HCT116 (cell line): ENCODE data around the gene NDUFA11. TPM values are rescaled to one million over a fixed set of nuclear protein-coding genes. Genes with fewer than 3 reads are reported as not detected.

ENCODE experiments used
- ATAC-seq: fragments of 200-7000 bp; cut with Tn5 transposase; 2 replicates; pipeline ENCODE4 v1.9.1; 2020; ENCODE audit warnings: mild to moderate bottlenecking, moderate library complexity
- BruUV-seq: library from RNA; stranded (reverse); fragments of 400-500 nt; replicated peaks from 2 replicates; lab custom pipeline; 2021; lab: Mats Ljungman, UMichigan
- CTCF ChIA-PET: fragments of 300-600 bp; sonication (Branson Sonifier 250); formaldehyde crosslinking; loops from one replicate; lab custom pipeline; 2021; ENCODE audit warnings: antibody characterized with exemption; lab: Charles Lee
- POLR2A ChIA-PET: fragments of 300-600, 350-600 bp; sonication (Branson Sonifier 250); formaldehyde crosslinking; loops from one replicate; lab custom pipeline; 2021; ENCODE audit warnings: antibody characterized with exemption; lab: Charles Lee
- RAD21 ChIA-PET, 2 experiments: fragments of 300-600 bp; sonication (Branson Sonifier 250); formaldehyde crosslinking; loops; one replicate each; lab custom pipeline; 2023; ENCODE audit warnings: low total read pairs in 2 of 2; ENCODE audit not compliant: uncharacterized antibody in 2 of 2, unreplicated experiment in 2 of 2, low non-redundant PET in 1 of 2; lab: Charles Lee
- DNase-seq: peaks from one replicate; pipeline ENCODE4 v3.0.0-alpha.2; 2010; ENCODE audit warnings: low read depth, low spot score
- H2AFZ ChIP-seq: fragments of 200-600 bp; shearing (Covaris generic), sonication (generic); 2 replicates; pipeline ENCODE4 v1.6.1; 2017; ENCODE audit warnings: low read depth, mixed run types, mixed read lengths, antibody characterized with exemption, low read length; ENCODE audit not compliant: poor library complexity, severe bottlenecking
- H3K27ac ChIP-seq: 2 replicates; pipeline ENCODE4 v1.5.1; 2012; ENCODE audit warnings: low read depth, low read length
- H3K27me3 ChIP-seq: fragments of 200-600 bp; sonication (generic); 2 replicates; pipeline ENCODE4 v1.6.1; 2016; ENCODE audit warnings: mixed run types, low read length, mixed read lengths; ENCODE audit not compliant: insufficient read depth
- H3K36me3 ChIP-seq, 2 experiments: fragments of 200-500 bp in 1 of 2; fragments of 200-600 bp in 1 of 2; sonication (Bioruptor generic) in 1 of 2; sonication (generic) in 1 of 2; 2 replicates each; pipeline versions ENCODE4 v1.5.1 to v1.6.1; 2014 to 2016; ENCODE audit warnings: low read length in 2 of 2, inconsistent platforms in 1 of 2, mixed read lengths in 1 of 2, mixed run types in 1 of 2; ENCODE audit not compliant: insufficient read depth in 2 of 2, control insufficient read depth in 1 of 2
- H3K4me1 ChIP-seq, 2 experiments: fragments of 200-600 bp in 1 of 2; sonication (generic) in 1 of 2; 2 replicates each; pipeline versions ENCODE4 v1.5.1 to v1.6.1; 2012 to 2017; ENCODE audit warnings: low read length in 2 of 2, inconsistent platforms in 1 of 2, mild to moderate bottlenecking in 1 of 2, mixed read lengths in 1 of 2, mixed run types in 1 of 2, moderate library complexity in 1 of 2; ENCODE audit not compliant: insufficient read depth in 2 of 2, control insufficient read depth in 1 of 2
- H3K4me2 ChIP-seq: fragments of 200-600 bp; sonication (generic); 2 replicates; pipeline ENCODE4 v1.6.1; 2017; ENCODE audit warnings: mixed run types, low read length, mixed read lengths
- H3K4me3 ChIP-seq, 2 experiments: fragments of 200-600 bp in 1 of 2; sonication (generic) in 1 of 2; replicated peaks in 1 of 2; 2 replicates each; pipeline ENCODE4 v1.5.1; 2011 to 2016; ENCODE audit warnings: low read length in 2 of 2, control low read depth in 1 of 2, low read depth in 1 of 2, mild to moderate bottlenecking in 1 of 2, mixed read lengths in 1 of 2, mixed run types in 1 of 2
- H3K79me2 ChIP-seq: fragments of 200-600 bp; sonication (generic); 2 replicates; pipeline ENCODE4 v1.6.1; 2017; ENCODE audit warnings: mild to moderate bottlenecking, mixed run types, low read length, moderate library complexity, mixed read lengths; ENCODE audit not compliant: insufficient read depth
- H3K9ac ChIP-seq: fragments of 200-600 bp; sonication (generic); 2 replicates; pipeline ENCODE4 v1.6.1; 2016; ENCODE audit warnings: low read length, mixed read lengths
- H3K9me2 ChIP-seq: fragments of 200-600 bp; sonication (generic), shearing (Covaris generic); 2 replicates; pipeline ENCODE4 v1.6.1; 2017; ENCODE audit warnings: mixed run types, mild to moderate bottlenecking, moderate library complexity; ENCODE audit not compliant: insufficient read depth
- H3K9me3 ChIP-seq, 2 experiments: fragments of 200-500 bp in 1 of 2; fragments of 200-600 bp in 1 of 2; sonication (Bioruptor generic) in 1 of 2; sonication (generic) in 1 of 2; 2 replicates each; pipeline ENCODE4 v1.6.1; 2014 to 2017; ENCODE audit warnings: low read length in 2 of 2, mixed read lengths in 2 of 2, inconsistent platforms in 1 of 2, low read depth in 1 of 2, mild to moderate bottlenecking in 1 of 2, mixed run types in 1 of 2, moderate library complexity in 1 of 2; ENCODE audit not compliant: control insufficient read depth in 1 of 2, insufficient read depth in 1 of 2
- H4K20me1 ChIP-seq: fragments of 200-600 bp; sonication (generic), shearing (Covaris generic); 2 replicates; pipeline ENCODE4 v1.6.1; 2017; ENCODE audit warnings: mixed run types, mild to moderate bottlenecking, moderate library complexity; ENCODE audit not compliant: insufficient read depth
- POLR2AphosphoS5 ChIP-seq: IDR thresholded peaks from 2 replicates; pipeline ENCODE4 v1.6.1; 2011; ENCODE audit warnings: mild to moderate bottlenecking, low read depth, low read length, moderate library complexity
- YY1 ChIP-seq: IDR thresholded peaks from 2 replicates; pipeline ENCODE4 v1.6.1; 2011; ENCODE audit warnings: low read length, low read depth, moderate library complexity, mild to moderate bottlenecking; ENCODE audit not compliant: insufficient replicate concordance; ENCODE audit errors: extremely low read depth
- ZNF274 ChIP-seq: fragments of 200-500 bp; sonication (Bioruptor generic); IDR thresholded peaks from 2 replicates; pipeline ENCODE4 v1.6.1; 2014; ENCODE audit warnings: mild to moderate bottlenecking, low read depth, low read length, inconsistent platforms
- intact Hi-C: fragments of 100-400 bp; cut with micrococcal nuclease; formaldehyde crosslinking; loops from 2 replicates; pipeline ENCODE4 v1.10.0; 2022
- total RNA-seq: library from RNA; stranded (reverse); gene quantifications from one replicate; pipeline ENCODE4 v1.2.1, GENCODE V29; 2021; ENCODE audit not compliant: unreplicated experiment
- TF ChIP-seq, protein P1 (sequence below), 3 experiments: fragments of 200-600 bp in 1 of 3; sonication (generic) in 1 of 3; IDR thresholded peaks in 2 of 3; conservative IDR thresholded peaks in 1 of 3; 2 replicates each; pipeline ENCODE4 v1.5.1; 2012 to 2017; ENCODE audit warnings: low read depth in 2 of 3, low read length in 2 of 3, antibody characterized with exemption in 1 of 3, borderline replicate concordance in 1 of 3, control low read depth in 1 of 3, mild to moderate bottlenecking in 1 of 3, mixed read lengths in 1 of 3, mixed run types in 1 of 3, moderate library complexity in 1 of 3; ENCODE audit not compliant: insufficient read depth in 1 of 3

The NDUFA11 gene
- total RNA-seq, 1 experiment from 2014 or later: 311 TPM

GRCh38 chr19:5897189-5897969, 6.2 kb downstream of the NDUFA11 start:
- Histone ChIP-seq H3K9me3 (no peaks in the 10 kb centered on the region), H3K4me3 (no peak overlapping the region), H3K4me2 (no peak overlapping the region), H4K20me1 (no peaks in the 10 kb centered on the region), H3K27ac (no peak overlapping the region), H3K27me3 (no peaks in the 10 kb centered on the region), H3K79me2 (peaks cover 49% of the 10 kb centered on the region), H3K4me1 (peaks cover 2 to 5% of the 10 kb centered on the region in 2 experiments; a peak in 2 of 4 replicates), H3K9ac (no peak overlapping the region), H3K9me2 (no peaks in the 10 kb centered on the region), H2AFZ (no peak overlapping the region), H3K36me3 (peaks cover 5 to 7% of the 10 kb centered on the region in 2 experiments; a peak in 3 of 4 replicates)
- no peak for TF ChIP-seq POLR2AphosphoS5
- TF ChIP-seq, protein P1, sequence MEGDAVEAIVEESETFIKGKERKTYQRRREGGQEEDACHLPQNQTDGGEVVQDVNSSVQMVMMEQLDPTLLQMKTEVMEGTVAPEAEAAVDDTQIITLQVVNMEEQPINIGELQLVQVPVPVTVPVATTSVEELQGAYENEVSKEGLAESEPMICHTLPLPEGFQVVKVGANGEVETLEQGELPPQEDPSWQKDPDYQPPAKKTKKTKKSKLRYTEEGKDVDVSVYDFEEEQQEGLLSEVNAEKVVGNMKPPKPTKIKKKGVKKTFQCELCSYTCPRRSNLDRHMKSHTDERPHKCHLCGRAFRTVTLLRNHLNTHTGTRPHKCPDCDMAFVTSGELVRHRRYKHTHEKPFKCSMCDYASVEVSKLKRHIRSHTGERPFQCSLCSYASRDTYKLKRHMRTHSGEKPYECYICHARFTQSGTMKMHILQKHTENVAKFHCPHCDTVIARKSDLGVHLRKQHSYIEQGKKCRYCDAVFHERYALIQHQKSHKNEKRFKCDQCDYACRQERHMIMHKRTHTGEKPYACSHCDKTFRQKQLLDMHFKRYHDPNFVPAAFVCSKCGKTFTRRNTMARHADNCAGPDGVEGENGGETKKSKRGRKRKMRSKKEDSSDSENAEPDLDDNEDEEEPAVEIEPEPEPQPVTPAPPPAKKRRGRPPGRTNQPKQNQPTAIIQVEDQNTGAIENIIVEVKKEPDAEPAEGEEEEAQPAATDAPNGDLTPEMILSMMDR (IDR thresholded peaks at IDR 0.05 in 2 of 3, conservative IDR thresholded peaks at IDR 0.05 in 1 of 3; ENCODE audit: borderline replicate concordance in 1 of 3, insufficient read depth in 1 of 3, low read depth in 2 of 3, low read length in 2 of 3): peak in 2 of 3 experiments; percentile 32 to 36; a peak in 4 of 6 replicates
- TF ChIP-seq YY1: no peak
- TF ChIP-seq ZNF274: no peak
- no peak for ATAC-seq
- ChIA-PET POLR2A (no interaction called here), RAD21 (no interaction called here), CTCF (interaction anchor here (0.9 to 1.2 kb wide), 2 partner anchors 74 to 93 kb away, joined by 3 to 6 read pairs; no protein-coding TSS in a partner anchor)
- no TSS peak for BruUV-seq
- no peak for DNase-seq
- intact Hi-C loops: no loop called here
